GM18870 (cell line): ENCODE data around the gene FKBP15.

ENCODE experiments used
- ATAC-seq: cut with Tn5 transposase; IDR thresholded peaks from one replicate; pipeline ENCODE4 v1.9.1; 2021; ENCODE audit warnings: moderate library complexity; ENCODE audit not compliant: unreplicated experiment

The FKBP15 gene

DNA sequence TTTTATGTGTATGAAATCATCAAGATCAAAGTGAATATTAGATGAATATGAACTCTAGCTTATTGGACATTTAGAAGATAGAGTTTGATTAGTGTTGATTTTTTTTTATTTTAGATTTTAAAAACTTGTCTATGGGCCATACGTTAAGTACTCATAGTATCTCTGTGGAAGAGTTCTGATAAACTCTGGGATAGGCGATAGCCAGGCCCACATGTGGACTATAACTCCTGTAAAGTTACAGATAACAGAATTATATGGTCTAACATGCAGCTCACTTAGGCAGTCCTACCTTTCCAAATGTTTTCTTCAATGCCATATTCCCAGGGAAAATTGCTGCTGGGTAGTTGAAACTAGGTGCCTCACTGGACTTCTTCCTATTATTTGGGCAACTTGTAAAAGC lies 10.6 kb upstream of the FKBP15 start:
- no peak for ATAC-seq

DNA sequence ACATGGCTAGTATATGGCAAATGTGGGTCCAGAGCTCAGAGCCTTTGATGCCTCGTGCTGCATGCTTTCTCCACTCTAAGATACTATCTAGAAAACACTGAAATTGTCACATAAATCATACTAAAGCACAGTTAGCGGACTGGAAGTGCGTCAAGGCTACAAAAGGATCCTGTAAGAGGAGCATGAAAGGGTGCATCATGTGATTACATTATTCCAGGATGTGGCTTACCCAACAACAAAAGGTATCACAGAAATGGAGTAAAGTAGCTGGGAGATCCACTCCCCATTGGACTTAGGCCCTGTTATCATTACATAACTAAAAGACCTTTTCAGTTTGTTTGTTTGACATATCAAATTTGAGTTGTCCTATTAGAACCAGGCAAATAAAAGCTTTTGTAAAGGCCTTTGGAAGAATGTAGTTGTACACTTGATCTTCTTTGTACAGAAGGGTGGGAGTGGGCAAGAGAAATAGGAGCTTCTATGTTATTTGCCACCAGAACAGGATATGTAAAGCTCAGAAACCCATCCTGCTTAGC lies 7.1 kb upstream of the FKBP15 start:
- no peak for ATAC-seq

DNA sequence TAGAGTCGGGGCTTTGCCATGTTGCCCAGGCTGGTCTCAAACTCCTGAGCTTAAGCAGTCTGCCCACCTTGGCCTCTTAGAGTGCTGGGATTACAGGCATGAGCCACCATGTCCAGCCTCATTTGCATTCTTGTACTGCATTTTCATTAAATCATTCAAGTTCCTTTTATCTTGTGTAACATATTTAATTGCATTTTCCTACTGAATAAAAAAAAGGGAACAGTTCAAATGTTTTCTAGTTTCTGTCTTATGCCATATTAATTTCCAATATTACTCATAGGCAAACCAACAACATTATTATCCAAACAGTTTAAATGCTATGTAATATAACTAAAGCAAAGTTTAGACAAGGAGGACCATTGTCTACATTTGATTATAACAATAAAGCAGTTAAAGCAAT lies 6.4 kb upstream of the FKBP15 start:
- ATAC-seq, result no peak

DNA sequence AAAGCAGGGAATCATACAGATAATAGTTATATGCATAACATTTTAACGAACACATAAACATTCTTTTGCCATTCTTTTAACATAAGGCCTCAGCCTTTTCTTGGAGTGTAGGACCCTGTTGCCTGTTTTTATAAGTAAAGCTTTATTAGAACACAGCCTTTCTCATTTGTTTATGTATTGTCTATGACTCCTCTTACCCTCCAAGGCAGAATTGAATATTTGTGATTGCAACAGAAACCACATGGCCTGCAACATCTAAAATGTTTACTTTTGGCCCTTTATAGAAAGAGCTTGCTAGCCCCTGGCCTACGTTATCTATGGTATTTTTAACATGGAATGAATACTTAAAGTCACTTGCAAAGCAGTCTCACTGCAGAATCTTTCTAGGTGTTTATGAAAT lies 2.9 kb upstream of the FKBP15 start:
- ATAC-seq, result no peak

DNA sequence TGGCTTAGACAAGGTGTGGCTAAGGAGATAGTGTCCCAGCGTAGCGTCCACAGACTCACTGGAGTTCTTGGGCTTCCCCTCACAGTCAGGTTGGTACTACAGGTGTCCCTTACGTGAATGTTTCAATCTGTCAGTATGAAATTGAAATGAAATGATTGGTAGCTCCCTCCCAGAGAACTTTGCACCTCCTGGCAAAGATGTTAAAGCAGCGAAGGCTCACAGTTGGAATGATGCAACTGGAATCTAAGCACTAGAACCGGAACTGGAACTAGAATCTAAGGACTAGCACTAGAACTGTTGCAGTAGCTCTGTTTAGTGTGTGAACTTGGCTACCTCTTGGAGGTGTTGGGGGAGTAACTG lies 1.4 kb upstream of the FKBP15 start:
- ATAC-seq, result no peak

DNA sequence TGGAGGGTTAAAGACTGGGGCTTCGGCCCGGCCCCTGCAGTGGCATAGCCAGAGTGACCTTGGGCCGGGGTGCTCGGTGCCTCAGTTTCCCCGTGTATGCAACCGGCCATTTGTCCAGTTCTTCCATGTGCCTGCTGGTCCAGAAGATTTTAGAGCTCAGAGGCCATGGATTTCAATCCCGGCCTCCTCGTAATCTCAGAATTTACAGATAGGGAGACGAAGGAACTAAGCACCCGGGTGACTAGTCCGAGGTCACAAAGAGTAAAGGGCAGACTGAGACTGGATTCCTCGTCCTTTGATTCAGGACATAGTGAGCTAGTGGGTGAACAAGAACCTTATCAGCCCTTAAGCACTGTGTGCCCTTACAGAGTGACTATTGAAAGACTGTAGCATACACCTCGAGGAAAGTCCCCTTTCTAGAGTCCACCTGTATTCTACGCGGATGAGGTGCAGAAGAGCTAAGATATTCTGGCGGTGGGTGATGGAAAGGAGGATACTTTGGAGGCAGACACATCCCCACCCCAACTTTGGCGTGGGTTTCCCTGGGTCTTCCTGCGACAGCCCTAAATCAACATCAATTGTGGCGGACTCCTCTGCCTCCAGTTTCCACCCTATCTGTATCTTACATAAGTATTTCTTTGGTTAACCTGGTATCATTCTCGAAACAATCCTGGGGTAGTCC lies 864 bp upstream of the FKBP15 start:
- ATAC-seq, result no peak

DNA sequence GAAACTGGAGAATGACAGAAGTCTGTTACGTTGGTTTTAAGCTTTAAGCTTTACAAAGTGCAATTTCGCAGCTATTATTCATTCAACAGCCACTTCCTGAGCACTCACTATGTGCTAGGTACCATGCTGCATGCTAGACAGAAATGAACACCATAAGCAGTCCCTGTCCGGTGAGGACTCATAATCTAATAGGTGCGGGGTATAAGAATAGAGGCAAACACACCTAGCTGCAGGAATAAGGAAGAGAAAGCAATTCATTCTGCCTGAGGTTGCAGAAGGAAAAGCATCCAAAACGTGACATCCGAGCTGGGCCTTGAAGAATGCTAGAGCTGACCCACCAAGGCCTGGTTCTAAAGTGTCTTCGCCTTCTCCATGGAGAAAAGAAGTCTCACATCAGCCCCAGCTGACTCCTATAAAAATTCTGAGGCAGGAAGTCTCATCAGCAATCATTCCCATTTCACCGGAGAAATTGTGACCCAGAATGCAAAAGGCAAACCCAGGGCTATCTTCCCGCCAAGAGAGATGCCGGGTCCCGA lies 542 bp downstream of the FKBP15 start:
- no peak for ATAC-seq

DNA sequence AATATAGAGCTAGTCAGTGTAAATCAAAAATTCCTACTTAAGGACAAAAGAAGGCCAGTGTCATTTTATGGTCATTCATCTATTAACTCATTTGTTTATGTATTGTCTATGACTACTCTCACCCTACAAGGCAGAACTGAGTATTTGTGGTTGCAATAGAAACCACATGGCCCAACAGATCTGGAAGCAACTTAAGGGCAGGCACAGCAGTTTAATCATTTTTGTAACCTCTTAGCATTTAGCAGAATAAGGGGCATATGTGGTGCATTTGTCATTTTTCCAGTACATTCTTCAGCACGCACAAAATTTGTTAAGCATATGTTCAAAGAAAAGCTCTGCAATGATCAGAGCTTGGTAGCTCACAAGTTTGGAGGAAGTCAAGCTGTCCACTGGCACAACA lies 1.1 kb downstream of the FKBP15 start:
- ATAC-seq, result peak; percentile 69

DNA sequence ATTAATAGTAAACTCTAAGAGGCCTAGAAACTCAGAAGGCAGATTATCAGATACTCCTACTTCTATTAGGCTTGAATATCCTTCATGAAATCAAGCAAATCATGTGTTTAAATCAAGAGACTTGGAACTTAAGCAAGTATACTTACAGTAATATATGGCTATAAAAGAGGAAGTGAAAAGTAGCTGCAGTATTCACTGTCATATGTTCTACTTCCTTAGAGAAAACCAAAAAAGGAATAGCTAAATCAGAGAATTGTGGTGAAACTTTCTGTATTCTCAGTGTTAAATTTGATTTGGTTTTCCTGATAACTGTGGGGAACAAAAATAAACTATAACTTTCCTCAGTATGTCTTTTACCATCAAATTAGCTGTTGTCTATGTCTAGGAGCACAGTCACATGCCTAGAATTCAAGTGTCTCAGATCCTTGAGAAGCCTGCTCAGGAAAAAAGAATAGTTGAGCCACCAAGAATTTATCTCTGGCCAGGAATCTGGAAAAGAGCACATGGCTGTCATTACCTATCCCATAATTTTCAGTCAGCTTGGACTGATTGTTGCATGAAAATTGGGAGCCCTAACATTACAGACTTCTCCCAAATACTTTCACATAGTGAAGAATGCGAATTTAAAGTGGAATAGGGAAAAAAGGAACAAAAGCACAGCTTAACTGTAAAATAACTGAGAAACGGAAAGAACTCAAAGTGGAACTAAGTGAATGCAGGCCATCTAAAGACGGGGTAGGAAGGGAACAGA lies 1.7 kb downstream of the FKBP15 start:
- ATAC-seq, result peak; percentile 47

DNA sequence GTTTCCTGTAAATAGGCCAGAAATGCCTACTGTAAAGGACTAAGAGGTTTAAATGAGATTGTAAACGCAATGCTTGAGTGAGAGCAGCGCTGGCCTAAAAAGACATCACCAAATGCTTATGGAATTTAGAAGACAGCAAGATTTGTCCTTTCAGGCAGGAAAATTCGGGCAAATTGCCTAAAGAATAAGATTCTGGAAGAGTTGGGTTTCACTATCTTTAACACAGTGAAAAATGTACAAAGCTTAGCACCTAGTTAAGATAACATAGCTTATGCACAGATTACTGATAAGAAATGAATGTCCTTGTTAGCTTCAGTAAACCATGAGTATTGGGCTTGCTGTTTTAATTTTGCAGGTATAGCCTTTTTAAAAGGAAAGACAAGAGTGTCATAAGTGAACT lies 4.7 kb downstream of the FKBP15 start:
- no peak for ATAC-seq

DNA sequence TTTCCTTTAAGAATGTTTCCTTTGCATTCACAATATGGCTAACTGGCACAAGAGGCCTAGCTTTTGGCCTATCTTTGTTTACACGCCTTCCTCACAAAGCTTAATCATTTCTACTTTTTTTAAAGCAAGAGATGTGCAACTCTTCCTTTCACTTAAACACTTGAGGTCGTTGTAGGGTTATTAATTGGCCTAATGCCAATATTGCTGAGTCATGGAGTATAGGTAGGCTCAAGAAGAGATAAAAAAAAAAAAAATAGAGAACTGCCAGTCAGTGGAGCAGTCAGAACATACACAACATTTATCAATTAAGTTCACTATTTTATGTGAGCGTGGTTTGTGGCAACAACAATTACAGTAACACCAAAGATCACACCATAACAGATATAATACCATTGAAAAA lies 5.9 kb downstream of the FKBP15 start:
- no peak for ATAC-seq

DNA sequence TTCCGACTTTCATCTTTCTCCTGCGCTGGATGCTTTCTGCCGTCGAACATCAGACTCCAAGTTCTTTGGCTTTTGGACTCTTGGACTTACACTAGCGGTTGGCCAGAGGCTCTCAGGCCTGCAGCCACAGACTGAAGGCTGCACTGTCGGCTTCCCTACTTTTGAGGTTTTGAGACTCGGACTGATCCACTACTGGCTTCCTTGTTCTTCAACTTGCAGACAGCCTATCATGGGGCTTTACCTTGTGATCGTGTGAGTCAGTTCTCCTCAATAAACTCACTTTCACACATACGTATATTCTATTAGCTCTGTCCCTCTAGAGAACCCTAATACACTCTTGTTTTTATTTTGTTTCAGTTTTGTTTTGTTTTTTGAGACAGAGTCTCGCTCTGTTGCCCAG lies 10.3 kb downstream of the FKBP15 start:
- ATAC-seq, result no peak

DNA sequence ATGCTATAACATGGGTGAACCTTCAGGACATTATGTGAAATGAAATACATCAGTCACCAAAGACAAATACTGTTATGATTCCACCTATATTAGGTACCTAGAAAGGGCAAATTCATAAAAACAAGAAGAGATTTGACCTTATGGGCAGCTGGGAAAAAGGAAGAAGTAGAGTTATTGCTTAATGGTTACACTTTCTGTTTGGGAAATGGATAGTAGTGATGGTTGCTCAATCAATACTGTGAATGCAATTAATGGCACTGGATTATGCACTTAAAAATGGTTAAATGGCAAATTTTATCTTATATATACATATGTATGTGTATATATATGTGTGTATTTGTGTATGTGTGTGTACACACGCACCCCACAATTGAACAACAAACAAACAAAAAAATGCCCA lies 15.2 kb downstream of the FKBP15 start:
- ATAC-seq, result no peak

DNA sequence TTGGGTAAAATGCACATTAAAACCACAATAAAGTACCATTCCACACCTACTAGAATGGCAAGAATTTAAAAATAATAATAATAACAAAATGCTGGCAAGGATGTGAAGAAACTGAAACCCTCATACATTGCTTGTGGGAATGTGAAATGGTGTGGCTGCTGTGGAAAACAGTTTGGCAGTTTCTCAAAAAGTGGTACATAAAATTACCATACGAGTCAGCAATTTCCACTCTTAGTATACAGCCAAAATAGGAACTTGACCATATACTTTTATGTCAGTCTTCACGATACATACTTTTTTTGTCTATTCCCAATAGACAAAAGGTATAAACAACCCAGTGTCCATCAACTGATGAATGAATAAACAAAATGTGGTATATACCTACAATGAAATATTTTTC lies 15.6 kb downstream of the FKBP15 start:
- ATAC-seq, result no peak

DNA sequence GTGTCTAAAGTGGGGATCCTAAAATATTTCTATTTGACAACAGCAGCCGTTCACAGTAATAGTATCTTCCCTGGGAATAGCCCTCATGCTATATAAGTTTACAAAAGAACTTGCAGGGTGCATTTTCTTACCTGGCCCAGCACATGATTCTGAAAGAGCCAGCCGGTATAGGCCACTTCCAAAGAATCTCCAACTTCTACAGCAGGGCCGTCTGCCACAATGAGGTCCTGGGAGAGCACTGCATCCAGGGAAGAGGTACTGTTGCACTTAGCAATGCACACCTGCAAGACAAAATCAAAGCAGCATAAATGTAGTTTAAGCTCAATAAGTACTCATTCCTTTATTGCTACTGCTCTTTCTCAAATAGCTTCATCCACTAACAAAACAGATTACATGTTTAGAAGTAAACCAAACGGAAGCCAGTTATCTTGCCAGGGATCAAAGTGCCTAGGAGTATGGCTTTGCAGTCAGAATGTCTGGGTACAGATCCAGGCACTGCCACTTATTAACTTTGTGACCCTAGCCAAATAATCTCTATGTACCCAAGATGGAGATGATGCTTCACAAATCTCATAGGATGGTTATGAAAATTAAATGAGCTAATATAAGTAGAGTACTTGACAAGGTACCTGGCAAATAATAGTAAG lies 21.3 kb downstream of the FKBP15 start:
- no peak for ATAC-seq

DNA sequence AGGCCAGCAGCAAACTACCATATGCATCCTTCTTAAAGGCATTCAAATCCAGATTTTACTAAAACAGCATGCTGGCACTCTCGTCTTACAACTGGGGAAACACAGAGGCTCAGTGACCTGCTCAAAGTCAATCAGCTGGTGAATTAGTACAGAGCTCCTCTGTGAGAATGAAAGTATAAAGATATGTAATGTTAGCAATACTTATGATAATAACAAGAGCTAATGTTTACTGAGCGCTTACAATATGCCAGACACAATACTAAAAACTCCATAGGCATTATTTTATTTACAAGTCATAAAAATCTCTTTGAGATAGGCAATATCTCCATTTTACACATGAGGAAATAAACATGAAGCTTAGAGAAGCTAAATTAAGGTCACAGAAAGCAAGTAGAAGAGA lies 28.6 kb downstream of the FKBP15 start:
- ATAC-seq, result no peak

DNA sequence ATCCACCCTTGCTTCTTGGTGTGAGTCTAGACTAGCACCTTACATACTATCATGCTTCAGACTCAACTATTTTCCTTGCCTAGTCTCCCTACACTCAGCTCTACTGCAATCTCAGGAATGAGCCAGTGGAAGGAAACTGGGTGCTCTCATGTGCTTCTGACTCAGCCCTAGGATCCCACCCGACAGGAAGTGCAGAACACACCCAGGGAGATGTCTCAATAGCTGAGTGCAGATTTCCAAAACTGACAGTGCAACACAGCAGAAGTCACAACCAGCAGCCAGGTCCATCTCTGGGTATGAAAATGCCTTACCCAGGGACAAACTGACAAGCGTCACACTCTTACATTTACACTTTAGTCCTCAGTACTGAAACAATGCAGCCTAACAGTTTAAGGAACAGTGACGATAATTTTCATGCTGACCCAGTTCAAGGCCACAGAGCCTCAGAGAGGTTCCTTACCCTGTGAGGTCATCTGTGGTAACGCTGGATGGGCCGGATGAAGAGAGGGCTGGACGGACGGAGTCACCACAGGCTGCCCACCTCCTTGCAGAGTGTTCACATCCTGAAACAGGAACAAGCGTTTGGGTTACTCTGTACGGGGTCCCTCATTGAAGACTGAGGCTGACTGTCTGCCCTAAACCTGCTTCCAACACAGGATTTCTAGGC lies 33.0 kb downstream of the FKBP15 start:
- ATAC-seq, result no peak

DNA sequence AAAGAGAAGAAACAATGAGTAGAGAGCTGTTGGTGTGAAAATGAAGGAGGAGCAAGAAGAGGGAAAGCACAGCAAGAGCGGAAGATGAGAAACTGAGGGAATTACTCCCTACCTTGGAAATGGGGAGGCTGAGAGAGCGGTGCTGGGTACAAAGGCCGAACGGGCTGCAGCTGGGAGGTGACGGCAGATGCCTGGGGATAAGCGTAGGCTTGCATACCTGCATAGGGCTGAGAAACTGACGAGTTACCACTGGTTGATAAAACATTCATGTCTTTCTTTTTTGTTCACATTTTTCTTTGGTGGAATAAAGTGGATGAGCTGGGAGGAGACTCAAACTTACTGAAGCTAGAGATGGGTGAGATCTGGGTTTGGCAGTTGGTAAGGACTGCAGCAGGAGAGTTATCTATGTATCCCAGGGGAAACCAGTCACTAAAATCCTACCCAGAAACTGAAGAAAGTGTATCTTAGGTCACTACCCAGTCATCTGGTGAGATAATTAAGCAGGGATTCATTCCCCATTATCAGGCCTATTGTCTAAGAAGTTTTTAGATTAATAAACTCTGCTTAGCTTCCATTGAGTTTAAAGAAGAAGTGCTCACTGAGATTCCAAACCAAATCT lies 34.8 kb downstream of the FKBP15 start:
- no peak for ATAC-seq

DNA sequence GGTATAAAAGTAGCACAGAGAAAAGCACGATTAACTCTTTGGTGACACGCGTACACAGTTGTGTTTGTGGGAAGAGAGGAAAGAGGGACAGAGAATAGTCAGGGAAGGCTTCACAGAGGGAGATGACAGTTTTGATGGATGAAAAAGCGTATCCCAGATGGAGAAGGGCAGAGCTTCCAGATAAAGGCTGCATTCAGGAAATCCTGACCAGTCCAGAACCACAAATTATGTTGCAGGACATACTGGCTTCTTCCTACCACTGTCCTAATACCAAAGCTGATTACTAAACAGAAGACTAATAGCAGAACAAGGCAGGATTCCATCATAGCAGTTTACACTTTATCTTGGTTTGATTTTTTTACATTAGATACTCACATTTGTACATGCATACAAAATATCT lies 35.8 kb downstream of the FKBP15 start:
- ATAC-seq, result no peak

DNA sequence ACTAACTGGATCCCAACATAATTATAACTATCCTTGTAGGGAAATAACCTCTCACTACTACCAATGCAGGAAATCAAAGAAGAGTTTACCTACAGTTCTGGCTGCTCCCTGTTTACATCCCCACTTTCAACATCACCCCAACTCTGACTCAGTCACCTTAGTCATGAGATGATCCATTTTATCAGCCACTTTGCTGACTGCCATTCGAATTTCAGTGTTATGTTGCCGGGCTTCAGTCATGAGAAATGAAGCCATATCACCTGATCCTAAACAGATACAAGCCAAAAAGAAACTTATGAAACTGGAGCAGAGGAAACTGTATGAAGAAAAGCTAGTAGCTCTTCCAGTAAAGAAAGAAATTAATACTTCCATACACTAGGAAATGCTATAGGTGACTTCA lies 36.5 kb downstream of the FKBP15 start:
- ATAC-seq, result no peak

DNA sequence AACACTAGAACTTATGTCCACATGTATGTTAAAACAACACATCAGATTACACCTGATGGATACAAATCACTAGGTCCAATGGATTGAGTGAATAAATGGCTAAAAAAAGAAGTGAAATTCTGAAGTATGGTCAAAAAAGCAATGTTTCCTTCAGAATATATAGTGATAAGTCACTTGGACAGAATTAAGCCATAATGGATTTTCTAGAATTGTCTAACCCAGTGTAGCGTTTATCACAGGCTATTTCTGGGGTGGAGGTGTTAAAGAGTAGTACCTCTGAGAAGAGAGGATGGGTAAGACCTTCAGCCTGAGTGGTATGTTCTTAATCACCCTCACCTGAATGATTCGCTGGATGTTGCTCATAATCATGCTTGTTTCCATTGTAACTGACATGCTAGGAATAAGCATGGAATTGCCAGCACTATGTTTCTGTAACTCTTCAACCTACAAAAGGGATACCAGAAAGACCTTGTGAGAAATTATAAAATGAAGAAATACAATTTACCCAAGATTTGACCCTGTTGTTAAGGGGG lies 37.1 kb downstream of the FKBP15 start:
- ATAC-seq, result no peak
